HCEC 1CT (cell line): ENCODE data around the gene COX4I1.

Experiments used
- DNase-seq: peaks from one replicate; pipeline ENCODE4 v3.0.0-alpha.2; 2017

Gene COX4I1

DNA sequence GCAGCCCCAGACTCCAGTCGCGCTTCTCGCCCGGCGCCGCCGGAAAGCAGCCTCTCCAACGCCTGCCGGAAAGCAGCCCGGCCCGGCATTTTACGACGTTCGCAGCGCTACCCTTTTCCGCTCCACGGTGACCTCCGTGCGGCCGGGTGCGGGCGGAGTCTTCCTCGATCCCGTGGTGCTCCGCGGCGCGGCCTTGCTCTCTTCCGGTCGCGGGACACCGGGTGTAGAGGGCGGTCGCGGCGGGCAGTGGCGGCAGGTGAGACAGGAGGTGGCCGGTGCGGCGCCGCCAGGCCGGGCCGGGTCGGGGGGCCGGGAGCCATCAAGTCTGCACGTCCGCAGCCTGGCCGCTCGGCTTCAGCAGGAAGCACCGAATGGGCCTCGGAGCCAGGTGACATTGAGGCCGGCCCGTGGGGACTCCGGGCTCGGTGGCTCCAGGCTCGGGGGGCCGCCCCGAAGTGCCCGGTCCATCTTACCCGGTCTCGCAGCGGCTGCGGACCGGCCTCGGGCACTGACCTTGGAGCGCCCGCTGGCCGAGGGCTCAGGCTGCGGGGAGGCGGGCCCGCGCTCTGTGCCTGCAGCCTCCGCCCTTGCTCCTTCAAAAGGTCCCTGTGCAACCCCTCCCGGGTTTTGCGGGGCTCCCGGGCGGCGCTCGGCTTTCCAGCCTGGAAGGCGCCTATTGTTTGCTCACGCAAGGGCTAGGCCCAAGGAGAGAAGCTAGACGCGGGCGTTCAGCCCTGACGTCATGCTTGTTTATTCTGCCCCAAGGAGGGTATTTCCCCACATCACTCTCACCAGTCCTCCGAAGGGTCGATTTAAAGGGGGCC is at the start of gene COX4I1, which contains the start of gene EMC8:
Gene COX4I1, plus strand, starts transcription at position 199 of the 824 bp plus-strand sequence. CDS start 1,511 bp downstream, outside the sequence.
Gene EMC8, minus strand, starts transcription at position 48 of the 824 bp plus-strand sequence. CDS start 249 bp downstream, outside the sequence.
- DNase-seq: peak; percentile 93

DNA sequence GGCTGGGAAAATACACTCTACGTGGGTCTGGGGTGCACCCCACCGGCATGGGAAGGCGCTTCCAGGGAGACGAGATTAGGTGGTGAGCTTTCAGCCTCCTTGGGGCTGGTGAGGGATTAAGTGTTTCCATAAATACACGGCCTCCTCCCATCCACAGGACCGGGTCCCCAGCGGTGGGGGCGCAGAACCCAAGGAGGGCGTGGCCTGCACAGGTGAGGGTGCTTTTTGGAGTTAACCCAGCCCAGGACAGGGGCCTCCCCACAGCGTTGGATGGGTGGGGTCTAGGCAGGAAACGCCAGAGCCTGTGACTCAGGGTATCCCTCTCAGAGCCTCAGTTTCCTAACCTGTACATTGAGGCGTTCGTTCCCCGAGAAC is 49.7 kb upstream of the COX4I1 start:
- no peak for DNase-seq

DNA sequence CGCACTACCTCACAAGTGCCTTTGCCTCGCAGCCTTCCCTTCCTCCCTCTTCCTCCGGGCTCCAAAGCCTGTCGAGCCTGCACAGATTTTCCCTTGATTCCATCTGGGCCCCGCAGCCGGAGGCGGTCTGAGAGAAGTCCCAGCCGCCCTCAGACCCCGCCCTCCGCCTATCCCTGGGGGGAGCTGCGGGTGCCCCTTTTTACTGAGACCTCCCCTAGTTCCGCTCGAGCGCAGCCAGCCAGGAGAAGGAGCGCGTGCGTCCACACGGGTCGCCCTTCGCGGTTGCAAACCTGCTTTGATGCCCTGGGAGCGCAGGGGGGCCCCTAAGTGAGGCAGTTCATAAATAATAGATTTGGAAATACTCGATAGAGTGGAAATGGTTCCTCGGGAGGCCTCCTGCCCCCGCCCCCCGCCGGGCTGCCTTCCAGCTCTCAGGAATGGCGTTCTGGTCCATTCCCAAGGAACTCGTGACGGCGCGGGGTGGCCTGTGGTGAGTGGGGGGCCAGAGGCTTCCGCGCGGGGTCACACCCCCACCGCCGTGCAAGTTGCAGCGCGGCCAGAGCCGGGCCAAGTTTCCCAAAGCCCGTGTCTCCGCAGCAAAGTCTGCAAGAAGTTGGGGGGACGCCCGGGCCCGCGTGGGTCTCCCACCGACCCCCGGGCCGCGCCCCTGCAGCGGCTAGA is 49.2 kb upstream of the COX4I1 start:
- peak; percentile 49 for DNase-seq

DNA sequence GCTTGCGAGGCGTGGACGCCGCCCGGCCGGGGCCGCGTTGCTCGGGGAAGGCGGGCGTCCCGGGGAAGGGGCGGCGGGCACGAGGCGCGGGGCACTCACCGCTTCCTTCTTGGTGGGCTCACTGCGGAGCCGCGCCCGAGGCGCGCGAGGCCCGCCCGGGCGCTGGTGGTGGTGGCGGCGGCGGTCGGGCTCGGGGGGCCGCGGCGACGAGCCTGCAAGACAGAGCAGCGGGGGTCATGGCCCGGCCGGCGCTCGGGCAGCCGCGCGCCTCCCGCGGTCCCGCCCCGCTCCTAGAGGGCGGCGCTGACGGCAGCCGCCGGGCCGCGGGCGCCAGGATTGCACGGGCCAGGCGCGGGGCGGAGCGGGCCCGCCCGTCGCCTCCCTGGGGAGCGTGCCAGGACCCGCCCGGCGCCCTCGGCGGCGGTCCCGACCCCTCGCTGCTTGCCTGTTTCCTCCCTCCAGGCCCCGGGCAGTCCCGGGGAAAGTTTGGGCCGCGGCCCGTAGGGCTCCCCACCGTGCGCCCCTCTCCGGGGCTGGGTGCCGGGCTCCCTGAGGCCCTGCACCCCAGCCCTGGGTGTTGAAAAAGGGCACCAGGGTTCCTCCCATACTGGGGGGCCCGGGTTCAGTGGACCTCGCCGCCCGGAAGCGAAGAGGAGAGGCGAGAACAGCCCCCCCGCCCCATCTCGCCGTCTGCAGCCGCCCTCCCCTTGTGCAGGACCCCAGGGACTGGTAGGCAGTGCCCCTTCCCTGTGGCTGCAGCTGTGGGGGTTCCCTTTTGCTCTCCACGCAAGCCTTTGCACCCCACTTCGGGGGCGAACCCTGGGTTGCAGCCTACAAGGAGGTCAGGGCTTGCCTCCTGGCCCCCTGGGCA is 48.4 kb upstream of the COX4I1 start, which contains the start of gene C16orf74:
Gene C16orf74, minus strand, starts transcription at position 270 of the 871 bp plus-strand sequence. CDS start 15,879 bp downstream, outside the sequence.
- peak; percentile 61 for DNase-seq

DNA sequence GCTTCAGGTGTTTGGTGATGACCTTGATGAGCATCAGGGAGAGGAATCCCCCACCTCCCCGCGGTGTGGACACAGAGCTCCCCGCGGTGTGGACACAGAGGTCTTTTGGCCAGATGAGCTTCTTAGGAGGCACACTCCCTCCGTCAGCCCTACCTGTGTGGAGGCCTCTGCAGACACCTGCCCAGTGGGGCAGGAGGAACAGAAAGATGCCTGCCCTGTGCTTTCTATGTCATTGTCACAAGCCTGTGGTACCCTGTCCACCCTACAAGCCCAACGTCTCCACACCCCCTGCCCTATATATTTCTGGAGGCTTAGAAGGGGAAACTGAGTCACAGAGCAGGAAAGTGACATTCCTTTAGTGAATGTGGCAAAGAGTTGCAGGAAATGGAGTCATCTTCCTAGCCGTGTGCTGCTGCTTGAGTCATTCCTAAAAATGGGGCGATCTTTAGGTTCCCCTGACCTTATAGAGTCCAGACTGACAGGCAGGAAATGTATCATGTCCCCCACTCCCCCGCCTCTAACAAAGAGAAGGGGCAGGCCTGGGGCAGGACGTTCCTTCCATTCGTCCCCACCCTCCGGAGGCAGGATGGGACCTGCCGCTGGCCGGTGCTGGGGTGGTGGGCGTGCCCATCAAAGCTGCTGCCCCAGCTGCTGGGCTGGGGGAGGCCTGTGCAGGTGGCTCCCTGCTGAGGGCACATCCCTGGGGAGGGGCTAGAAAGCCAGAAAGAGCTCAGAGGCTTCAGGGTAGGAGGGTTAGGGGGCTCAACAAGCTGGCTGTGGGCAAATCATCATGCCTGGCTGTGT is 47.6 kb upstream of the COX4I1 start:
- DNase-seq: peak; percentile 74

DNA sequence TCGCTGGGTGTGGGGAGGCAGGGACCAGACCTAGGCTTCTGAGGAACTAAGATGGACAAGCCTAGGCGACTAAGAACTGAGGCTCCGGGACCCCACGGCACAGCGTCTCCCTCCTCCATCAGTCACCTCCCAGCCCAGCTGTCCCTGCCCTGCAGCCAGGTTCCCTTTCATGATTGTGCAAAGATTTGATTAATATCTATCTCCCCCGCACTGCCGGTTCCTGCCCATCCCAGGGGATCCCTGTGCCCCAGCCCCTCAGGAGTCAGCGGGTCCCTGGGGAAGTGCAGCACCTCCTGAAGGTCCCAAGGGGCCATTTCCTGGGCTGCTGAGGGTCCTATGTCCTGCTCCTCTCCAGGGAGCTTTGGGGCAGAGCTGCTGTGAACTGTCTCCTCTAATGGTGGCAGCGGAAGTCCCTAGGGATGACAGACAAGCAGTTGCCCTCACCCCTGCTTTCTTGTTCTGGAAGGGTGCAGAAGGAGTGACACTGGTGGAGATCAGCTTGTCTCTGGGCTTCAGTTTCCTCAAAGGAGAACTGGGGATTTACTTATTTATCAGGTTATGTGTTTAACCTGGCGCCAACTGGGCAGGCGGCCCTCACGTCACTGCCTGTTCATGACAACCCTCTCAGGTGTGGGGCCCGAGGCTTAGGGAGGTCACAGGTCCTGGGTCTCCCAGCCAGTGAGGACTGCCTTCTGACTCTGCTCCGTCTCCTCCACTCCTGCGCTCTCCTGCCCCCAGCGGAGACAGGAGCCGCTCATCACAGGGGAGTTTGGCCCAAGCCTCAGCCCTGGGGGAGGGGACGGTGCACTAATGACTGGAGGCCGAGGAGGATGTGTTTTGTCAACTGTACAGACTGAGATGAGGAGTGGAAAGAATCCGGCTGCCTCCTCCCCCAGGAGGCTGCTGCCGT is 46.7 kb upstream of the COX4I1 start:
- DNase-seq: peak; percentile 44

DNA sequence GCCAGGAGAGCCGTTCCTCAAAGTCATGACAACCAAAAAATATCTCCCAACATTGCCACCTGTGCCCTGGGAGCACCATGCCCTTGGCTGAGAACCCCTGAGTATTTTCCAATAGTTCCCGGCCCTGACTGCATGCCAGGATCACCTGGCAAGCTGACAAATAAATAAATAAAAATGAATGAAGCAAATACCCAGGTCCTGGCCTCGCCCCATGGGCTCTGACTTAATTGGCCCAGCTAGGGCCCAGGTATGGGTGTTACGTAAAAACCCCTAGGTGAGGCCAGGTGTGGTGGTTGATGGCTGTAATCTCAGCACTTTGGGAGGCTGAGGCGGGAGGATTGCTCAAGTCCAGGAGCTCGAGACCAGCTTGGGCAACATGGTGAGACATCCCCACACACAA is 45.9 kb upstream of the COX4I1 start:
- no peak for DNase-seq

DNA sequence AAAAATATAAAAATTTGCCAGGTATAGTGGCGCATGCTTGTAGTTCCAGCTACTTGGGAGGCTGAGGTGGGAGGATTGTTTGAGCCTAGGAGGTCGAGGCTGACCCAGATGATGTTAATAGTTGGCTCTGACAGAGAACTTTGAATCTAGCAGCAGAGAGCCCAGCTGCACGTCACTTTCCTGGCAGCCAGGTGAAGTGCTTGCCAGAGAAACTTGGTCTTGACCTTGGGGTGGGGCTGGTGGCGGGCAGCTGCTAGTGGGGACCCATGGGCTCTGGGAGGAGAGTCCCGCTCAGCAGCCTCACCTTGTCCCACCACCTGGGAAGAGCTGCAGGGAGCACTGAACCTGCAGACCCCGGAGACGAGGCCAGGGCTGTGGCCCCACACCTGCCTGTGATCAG is 45.5 kb upstream of the COX4I1 start:
- no peak for DNase-seq

DNA sequence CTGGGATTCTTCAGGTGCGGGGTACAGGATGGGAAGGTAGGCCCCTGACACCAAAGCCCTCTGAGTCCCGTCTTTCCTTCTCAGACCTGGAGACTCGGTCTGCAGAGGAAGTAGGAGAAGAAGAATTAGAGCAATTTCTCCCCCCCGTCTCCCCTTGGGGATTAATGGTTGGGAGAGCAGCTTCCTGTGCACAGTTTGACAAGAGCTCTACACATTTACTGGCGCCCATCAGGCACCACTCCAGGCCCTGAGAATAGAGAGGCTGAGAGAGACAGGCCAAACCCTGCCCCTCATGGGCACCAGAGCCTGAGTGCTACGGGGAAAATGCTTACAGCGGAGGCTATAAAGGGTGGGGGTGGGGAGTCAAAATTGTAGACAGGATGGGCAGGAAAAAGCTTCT is 45.1 kb upstream of the COX4I1 start:
- no peak for DNase-seq

DNA sequence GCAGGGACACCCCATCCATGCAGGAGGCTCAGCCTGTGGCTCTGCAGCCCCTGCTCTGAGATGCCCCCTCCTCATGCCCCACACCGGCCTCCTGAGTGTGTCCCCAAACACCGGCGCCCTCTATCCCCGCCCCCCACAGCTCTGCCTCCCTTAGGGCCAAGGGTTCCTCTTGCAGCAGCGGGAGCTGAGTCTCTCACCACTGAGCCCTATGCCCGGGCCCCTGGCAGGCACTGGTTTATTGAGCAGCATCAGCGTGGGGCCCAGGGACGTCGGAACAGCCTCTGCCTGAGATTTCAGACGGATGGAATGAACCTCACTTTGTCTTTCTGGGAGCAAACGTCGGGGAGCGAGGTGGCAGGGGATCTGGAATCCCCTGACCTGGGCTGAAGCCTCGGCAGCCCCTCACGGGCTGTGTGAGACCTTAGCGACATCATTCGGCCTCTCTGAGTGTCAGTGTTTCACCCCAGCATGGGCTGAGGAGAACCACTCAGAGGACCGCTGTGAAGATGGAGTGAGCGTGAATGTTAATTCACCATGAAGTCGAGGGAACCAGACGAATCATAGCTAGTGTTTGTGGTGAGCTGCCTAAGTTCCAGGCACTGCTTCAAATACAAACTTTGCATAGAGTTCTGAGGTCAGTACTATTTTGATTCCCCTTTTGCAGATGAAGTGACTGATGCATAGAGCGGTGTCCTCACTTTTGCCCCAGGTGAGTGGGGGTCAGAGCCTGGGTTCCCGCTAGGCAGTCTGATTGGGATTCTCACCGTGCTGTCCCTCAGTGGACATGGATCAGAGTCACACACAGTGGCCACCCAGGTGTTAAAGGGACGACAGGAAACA is 43.3 kb upstream of the COX4I1 start:
- peak; percentile 10 for DNase-seq

DNA sequence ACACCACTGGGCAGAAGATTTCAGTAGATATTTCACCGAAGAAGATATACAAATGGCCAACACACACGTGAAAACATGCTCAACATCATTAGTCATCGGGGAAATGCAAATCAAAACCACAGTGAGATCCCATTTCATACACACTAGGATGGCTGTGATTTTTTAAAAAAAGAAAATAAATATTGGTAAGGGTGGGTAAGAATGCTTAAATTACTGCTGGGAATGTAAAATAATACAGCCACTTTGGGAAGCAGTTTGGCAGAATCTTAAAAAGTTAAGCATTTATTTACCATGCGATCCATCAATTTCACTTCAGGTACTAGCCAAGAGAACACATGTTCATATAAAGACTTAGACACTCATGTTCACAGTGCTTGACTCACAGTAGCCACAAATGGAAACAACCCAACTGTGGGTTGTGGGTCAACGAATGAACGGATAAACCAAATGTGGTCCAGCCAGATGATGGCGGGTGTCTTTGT is 42.1 kb upstream of the COX4I1 start:
- peak; percentile 72 for DNase-seq

DNA sequence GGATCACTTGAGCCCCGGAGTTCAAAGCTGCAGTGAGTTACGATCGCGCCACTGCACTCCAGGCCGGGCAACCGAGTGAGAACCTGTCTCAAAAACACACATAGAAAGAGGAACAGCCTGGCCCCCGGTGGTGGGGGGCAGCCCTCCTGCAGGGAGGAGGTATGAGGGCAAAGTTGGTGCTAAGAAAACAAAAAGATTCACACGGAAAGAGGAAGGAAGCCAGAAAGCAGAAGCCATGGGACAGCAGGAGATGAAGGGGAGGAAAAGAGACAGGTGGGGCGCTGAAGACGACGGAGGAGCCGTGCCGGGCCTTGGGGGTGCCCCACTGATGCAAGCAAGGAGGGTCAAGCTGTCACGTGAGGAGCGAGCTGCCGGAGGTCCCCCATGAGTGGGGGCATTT is 40.4 kb upstream of the COX4I1 start:
- DNase-seq: no peak

DNA sequence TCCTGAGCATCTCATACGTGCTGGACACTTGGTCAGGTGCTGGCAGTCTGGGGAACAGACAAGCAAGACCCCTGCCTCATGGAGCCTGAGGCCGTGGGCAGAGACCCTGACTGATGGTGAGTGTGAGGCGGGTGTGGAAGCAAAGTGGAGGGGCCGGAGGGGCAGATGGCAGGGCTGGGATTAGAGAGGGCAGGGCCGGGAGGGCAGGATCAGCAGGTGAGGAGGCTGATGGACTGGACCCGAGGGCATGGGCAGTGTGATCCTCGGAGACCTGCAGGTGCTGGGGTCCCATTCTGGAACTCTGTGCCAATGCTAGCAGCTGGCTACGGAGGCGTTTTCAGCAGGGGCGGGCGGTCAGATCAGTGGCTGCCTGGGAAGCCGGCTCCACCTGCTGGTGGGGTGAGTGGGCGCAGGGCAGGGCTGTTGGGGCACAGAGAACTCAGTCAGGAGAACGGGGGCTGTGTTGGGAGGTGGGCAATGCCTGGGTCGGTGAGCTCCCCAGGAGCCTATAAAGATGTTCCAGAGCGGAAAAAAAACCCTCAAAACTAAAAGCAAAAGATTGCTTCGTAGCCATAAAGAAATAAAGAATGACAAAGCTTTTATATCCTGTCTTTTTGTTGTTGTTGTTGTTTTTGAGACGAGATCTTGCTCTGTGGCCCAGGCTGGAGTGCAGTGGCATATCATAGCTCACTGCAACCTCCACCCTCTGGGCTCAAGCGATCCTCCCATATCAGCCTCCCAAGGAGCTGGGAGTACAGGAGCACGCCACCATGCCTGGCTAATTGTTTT is 39.7 kb upstream of the COX4I1 start:
- DNase-seq: no peak

DNA sequence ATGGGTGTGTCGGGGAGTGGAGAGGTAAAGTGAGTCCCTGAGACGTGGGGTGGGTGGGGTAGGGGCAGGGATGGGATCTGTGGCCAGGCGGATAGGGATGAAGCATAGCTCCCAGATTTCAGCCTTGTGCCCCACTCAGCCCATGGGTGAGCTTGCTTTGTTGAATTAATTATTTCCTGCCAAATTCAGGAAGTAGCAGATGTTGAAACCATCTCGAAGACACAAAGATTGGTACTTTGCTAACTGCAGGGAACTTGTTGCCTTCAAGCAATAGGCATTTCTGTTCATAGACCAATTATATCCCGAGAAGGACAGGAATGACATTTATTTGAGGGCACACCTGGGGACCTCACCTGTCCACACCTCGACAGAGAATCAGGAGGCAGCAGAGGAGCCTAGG is 37.6 kb upstream of the COX4I1 start:
- no peak for DNase-seq

DNA sequence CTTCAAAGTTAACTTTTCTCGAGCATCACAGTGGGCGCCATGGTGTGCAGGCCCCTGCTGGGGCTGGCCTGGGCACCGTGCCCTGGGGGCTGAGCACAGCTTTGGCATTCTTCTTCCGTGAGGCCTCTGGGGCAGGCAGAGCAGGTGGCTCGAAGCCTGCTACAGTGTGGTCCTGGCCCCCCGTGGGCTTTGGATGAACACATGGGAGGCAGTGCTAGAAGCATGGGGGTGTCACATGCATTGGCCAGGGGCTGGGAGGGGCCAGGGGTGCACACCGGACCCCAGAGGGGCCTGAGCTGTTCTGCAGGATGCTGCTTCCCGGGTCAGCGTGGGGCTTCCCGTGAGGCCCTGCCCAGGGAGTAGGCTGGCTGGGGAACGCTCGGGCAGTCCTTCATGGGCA is 36.5 kb upstream of the COX4I1 start:
- DNase-seq: no peak

DNA sequence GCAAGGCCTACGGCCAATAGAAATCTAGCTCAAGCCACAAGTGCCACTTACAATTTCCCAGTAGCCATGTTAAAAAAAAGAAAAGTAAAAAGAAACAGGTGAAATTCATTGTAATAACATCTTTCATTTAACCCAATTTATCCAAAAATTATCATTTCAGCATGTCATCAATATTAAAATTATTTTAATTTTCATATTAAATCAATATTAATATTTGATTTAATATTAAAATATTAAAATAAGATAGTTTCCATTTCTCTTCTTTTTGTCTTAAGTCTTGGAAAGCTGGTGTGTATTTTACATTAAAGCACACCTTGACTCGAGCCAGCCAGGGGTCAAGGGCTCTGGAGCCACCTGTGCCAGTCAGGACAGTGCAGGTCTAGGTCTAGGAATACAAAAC is 35.9 kb upstream of the COX4I1 start:
- DNase-seq: no peak

DNA sequence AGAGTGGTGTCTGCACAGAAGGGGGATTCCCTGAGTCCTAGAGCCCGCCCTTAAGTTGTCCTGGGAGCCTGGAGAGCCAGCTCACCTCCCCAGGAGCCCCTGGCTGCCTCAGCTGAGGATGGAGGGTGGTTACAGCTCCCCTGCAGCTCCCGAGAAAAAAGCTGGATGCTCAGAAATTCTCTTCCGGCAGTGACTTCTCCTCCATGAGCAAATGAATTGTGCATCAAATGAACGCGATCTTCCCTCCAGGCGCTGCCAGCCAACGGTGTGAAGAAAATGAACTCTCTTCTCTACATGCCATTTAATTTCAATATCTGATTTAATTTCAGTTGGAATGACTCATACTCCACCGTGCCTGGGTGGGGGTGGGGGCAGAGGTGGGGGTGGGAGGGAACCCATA is 34.3 kb upstream of the COX4I1 start:
- DNase-seq: no peak

DNA sequence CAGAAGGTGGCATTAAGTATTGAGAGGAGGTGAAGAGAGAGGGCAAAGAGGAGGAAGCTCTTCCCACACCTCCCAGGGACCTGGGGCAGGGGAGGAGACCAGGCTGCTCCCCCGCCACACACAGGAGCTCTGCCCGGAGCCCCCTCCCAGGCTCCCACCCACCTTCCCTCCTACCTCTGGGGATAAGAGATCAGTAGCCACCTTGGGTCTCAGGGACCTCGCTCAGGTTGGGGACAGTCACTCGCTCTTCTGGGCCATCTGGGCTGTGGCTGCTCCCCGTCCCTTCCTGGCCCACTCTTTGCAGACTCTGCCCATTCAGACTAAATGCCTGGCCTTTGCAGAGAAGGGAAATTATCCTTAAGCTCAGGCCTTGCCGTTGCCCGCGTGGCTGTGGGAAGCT is 33.7 kb upstream of the COX4I1 start:
- no peak for DNase-seq

DNA sequence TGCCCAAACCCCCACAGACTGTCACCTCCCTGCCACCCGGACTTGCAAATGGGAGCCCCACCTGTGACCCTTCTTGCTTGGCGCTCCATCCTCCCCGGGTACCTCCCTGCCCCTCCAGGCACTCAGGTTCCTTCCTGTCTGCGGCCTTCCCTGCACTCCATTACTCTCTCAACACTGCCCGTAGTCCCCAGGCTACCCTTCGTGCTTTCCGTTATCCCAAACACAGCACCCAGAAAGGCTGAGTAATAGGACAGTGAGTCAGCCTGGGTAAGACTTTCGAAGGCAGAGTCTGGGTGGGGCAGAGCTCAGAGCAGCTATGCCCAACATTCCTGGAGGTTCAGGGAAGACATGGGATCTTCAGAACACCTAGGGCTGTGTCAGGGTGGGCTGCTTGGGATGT is 32.0 kb upstream of the COX4I1 start:
- peak; percentile 86 for DNase-seq
